Measurements from ENCODE around the gene NIT2. TPM values are rescaled to one million over a fixed set of nuclear protein-coding genes. Genes with fewer than 3 reads are reported as not detected.

The NIT2 gene
- total RNA-seq, 1 donor from 2014 or later = 20.3 TPM

DNA sequence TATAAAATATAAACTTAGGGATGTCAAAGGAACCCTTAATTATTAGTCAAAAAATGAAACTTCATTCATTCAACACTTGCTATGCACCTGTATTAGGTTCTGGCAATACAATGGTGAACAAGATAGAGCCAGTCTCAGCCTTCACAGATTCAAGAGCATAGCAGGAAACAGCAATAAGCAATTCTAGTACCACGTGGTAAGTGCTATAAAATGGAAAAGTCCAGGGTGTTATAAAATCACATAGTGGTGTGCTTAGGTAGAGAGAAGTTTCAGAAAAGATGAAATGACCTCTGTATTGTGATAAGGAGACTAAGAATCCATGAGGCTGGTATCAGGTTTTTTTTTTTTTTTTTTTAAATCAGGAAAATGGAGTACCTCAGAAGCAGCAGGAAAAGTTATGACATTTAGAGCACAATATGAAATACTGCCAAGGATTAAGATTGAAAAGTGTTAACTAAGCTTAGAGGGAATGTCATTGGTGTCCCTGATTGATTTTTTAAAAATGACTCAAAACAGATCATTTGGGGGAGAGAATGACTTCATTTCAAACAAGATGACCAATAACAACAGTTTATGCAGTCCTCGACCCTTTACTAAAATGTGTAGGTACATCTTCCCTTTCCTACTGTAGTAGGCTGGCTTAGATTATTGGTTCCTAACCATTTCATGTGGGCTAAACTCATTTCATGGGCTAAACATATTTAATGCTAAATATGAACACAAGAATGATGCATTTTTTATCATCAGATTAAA, 61.3 kb downstream of the NIT2 start:
- DNase-seq (ENCODE audit: extremely low read depth, low read depth, low spot score) = no peak

DNA sequence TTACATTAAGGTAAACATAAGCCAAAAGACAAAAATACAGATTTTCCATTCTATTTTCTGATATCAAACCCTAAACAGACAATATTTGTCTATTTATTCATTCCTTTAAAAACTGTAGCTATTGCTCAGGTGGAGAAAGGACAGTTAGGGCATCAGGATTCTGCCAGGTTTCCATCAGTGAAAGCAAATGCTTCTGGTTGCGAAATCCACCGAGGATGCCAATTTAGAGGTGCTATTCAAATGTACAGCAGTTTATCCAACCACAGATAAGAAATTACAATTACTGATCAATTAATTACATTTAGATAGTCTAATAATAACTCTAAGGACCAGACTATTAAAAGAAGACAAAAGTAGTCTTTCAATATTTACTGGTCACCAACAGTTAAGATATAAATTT, 62.4 kb downstream of the NIT2 start:
- no peak for DNase-seq (ENCODE audit: extremely low read depth, low read depth, low spot score)

DNA sequence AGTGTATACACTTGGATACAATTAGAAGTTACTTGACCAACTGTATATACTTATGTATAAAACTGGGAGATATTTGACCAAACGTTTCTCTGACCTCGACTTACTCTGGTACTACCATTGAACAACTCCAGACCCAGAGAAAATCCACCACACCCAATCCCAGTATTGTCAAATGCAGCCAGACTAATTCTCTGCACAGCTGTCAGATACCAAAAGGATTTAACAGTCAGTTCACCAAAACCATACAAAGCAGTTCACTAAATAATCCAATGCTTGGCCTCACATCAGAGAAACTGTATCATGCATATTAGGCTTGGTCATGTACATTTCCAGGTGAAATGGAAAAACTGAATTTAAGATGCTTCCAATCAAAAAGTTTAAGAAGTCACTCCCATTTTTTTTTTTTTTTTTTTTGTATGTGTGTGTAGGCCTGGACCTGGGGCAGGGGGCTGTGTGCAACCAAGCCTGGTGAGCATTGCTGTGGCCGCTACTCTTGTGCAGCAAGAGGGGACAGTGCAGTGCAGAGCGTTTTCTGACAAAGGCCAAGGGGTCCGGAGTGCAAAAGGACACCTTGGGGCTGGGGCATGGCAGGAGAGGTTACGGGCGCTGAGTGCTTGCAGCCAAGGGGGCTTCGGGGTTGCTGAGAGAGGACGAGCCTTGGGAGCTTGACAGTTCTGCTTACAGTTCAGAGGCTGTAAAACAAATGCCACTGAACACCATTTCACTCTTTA, 64.9 kb downstream of the NIT2 start:
- no peak for DNase-seq (ENCODE audit: extremely low read depth, low read depth, low spot score)

- no peak for DNase-seq (ENCODE audit: extremely low read depth, low read depth, low spot score)
These were observed 65.8 kb downstream of the NIT2 start for GRCh38 chr3:100400419-100400779.

DNA sequence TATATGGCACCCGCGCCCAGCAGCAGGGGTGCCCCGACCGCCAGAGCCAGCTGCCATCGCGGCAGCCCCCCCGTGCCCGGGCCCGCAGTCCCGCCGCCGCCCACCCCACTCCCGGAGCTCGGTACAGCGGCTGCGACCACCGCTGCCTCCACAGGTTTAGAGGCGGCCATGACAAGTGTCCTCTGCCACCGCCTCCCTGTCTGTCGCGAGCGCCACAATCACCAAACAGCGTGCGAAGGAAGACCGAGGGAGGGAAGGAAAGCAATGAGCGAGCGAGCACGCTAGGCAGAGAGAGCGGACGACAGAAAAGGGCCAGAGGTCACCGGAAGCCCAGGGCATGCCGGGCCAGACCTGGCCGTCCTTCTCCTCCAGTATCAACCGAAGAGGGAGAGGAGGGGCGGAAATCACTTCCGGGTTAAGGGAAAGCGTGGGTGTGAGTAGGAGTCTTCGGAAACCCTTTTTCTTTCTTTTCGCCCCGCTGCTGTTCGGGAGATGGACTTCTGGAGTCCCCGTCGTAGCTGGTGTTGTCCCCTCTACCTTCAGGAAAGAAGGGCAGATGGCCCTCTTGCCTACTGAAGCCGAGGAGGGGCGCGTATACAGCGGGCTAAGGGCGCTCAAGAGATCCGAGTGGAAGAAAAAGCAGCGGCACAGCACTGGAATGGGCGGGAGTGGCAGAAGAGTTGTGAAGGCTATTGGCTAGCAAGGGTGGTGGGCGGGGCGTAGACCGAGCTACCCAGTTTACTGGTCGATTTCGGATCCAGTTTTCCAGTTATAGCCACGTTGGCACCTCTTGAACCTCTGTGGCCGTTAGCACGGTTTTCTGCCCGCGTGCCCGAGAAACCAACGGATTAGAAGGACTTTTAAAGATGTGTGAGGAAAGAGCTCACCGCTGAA, 66.5 kb downstream of the NIT2 start, which contains the start of the genes LNP1 and TOMM70:
LNP1 (plus strand) TSS at position 760 of the 894 bp plus-strand sequence. CDS start 28,191 bp downstream, outside the sequence.
TOMM70 (minus strand) TSS at position 310 of the 894 bp plus-strand sequence; CDS start at position 170, 140 bp downstream.
- DNase-seq (ENCODE audit: extremely low read depth, low read depth, low spot score) = peak; percentile 82

DNA sequence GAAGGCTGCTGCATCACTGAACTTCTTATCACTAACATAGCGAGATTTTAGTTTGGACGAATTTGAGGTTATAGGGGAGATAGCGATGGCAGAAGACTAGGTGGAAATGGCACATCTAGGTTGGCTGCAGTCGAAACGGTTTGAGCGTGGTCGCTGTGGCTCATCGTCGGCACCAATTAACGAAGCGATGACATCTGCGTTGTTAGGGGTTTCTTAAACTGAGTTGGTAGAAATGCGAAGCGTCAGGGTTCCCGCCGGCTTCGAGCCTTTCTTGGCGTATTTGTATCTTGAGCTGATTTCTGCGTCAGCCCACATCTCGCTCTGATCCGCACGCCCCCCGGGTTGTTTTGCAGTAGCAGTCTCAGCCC, 67.1 kb downstream of the NIT2 start:
- no peak for DNase-seq (ENCODE audit: extremely low read depth, low read depth, low spot score)

GRCh38 chr3:100402256-100402655, 67.7 kb downstream of the NIT2 start:
- DNase-seq (ENCODE audit: extremely low read depth, low read depth, low spot score) = no peak

GRCh38 chr3:100402891-100403290, 68.3 kb downstream of the NIT2 start:
- DNase-seq (ENCODE audit: extremely low read depth, low read depth, low spot score) = no peak

GRCh38 chr3:100403362-100404249, 69.0 kb downstream of the NIT2 start:
- DNase-seq (ENCODE audit: extremely low read depth, low read depth, low spot score) = no peak

DNA sequence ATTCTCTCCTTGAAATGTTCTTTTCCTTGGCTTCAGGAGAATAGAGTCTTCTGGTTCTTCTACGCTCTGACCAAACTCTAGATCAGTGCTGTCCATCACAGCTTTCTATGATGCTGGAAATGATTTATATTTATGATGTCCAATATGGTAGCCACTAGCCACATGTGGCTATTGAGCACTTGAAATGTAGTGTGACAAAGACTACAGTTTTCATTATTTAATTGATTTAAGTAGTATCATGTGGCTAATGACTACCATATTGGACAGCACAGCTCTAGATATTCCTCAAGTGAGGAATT, 69.6 kb downstream of the NIT2 start:
- DNase-seq (ENCODE audit: extremely low read depth, low read depth, low spot score) = no peak

- no peak for DNase-seq (ENCODE audit: extremely low read depth, low read depth, low spot score)
These were observed 72.6 kb downstream of the NIT2 start for GRCh38 chr3:100407164-100407563.

DNA sequence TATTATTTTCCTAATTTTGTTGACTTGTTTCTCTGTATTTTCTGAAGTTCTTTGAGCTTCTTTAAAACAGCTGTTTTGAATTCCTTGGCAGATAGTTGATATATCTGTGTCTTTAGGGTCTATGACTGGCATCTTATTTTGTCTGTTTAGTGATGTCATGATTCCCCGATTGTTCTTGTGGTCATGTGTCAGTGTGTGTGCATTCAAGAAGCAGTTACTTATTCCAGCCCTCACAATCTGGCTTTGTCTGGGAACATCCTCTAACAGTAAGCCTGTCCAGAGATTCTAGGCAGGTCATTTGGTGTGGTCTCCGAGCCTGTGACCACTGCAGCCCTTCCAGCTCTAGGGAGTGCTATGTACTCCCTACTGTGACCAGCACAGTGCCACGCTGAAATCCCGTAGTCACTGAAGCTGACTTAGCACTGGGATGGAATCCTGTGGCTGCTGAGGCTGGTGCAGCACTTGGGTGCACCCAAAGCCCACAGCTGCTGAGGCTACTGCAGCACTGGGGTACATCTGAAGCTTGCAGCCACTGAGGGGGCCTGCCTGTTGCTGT, 73.5 kb downstream of the NIT2 start:
- DNase-seq (ENCODE audit: extremely low read depth, low read depth, low spot score) = no peak

Other genes starting within 250 kb of the NIT2 start
- 54.9 and 70.8 TPM in 2 replicates for gene FILIP1L, start 220.3 kb upstream of the NIT2 start, total RNA-seq
- gene TBC1D23, start 73.8 kb upstream of the NIT2 start, total RNA-seq = 18.5 and 24.4 TPM in 2 replicates
- gene TOMM70, start 66.3 kb downstream of the NIT2 start, total RNA-seq = 26.2 and 33.3 TPM in 2 replicates
- 0.41 and 1.2 TPM in 2 replicates for gene LNP1, start 66.8 kb downstream of the NIT2 start, total RNA-seq
- gene TMEM45A, start 157.9 kb downstream of the NIT2 start, total RNA-seq = 4.2 and 16.1 TPM in 2 replicates

Measured in glomerular endothelial cell (primary cell).